Spleen (tissue), 7 donors: ENCODE results near the gene CHID1.

Source experiments
- POLR2A ChIP-seq, 3 donors: fragments of 450-650 bp; IDR thresholded peaks; one replicate each; pipeline ENCODE4 v1.5.1; 2017; ENCODE audit warnings: antibody characterized with exemption in 3 of 3, mild to moderate bottlenecking in 1 of 3
- POLR2AphosphoS5 ChIP-seq, 3 donors: sonication (generic); formaldehyde crosslinking; IDR thresholded peaks; one replicate each; pipeline ENCODE4 v1.5.1; 2017; ENCODE audit warnings: antibody characterized with exemption in 3 of 3
- TF ChIP-seq, protein P1 (sequence below), 11 experiments: fragments of 200-600 bp in 7 of 11; fragments of 450-650 bp in 4 of 11; sonication (generic) in 4 of 11; IDR thresholded peaks in 8 of 11; conservative IDR thresholded peaks in 3 of 11; 1 replicate in 7 of 11; 2 replicates in 4 of 11; pipeline versions ENCODE4 v1.4.0 to v1.8.0; 2016 to 2021; ENCODE audit warnings: antibody characterized with exemption in 11 of 11, inconsistent platforms in 4 of 11, mild to moderate bottlenecking in 1 of 11
- donor health status: DM: no; HTN: no; CAD: no; lungs with moderate emphysema.
- donor health status: DM: no; HTN: no; CAD: no.
- donor health status: DM: no; HTN: no; CAD: no.

DNA sequence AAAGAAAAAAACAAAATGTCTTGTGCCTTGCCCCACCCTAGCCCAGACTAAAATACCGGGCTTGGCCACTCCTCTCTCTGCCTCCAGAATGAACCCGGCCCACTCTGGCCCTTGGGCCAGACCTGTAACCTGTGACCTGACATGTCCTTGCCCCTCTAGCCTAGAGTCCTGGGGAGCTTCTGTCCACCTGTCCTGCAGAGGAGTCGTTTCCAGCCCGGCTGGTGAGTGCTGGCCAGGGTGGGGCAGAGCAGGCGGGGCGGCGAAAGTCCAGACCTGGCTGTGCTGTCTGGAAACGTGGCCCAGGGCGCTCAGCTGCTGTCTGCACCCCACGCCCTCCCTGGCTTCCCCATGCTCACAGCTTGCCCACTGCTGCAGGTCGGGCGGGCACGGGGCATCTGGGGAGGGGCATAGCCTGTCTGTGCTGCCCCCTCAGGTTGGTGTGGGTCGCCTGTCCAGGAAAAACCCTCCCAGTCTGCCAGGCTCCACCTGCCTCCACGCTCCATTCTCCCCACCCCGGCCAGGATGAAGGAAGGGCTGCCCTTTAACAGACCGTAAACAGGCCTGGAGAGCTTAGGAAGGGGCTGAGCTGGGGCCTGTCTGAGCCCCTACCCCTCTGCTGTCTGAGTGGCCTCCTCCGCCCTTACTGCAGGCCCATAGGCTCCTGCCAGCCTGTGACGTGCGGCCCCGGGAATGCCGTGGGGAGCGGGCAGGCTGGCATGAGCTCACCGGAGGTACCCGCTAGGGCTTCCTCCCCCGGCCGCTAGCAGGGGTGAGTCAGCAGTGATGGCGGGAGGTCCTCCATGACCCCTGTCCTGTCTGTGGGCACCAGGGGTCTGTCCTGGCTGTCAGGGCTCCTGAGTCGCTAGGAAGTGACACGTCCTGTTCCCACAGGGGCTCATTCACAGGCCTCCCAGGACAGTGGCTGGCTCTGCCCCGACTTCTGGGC, 76.0 kb downstream of the CHID1 start:
- TF ChIP-seq, protein P1, sequence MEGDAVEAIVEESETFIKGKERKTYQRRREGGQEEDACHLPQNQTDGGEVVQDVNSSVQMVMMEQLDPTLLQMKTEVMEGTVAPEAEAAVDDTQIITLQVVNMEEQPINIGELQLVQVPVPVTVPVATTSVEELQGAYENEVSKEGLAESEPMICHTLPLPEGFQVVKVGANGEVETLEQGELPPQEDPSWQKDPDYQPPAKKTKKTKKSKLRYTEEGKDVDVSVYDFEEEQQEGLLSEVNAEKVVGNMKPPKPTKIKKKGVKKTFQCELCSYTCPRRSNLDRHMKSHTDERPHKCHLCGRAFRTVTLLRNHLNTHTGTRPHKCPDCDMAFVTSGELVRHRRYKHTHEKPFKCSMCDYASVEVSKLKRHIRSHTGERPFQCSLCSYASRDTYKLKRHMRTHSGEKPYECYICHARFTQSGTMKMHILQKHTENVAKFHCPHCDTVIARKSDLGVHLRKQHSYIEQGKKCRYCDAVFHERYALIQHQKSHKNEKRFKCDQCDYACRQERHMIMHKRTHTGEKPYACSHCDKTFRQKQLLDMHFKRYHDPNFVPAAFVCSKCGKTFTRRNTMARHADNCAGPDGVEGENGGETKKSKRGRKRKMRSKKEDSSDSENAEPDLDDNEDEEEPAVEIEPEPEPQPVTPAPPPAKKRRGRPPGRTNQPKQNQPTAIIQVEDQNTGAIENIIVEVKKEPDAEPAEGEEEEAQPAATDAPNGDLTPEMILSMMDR (IDR thresholded peaks at IDR 0.05 in 8 of 11, conservative IDR thresholded peaks at IDR 0.05 in 3 of 11), result no peak
- TF ChIP-seq POLR2AphosphoS5 (IDR thresholded peaks at IDR 0.05), result peak; percentile 56 to 84 (median 74)
- no peak for TF ChIP-seq POLR2A (IDR thresholded peaks at IDR 0.05)
